ENCODE data around the gene GMDS. TPM values are rescaled to one million over a fixed set of nuclear protein-coding genes. Genes with fewer than 3 reads are reported as not detected.

GMDS gene
- total and polyA plus RNA-seq, 2 donors (not counting 3 experiments of a cell fraction or from before 2014, with no cell fraction given), result 9.8 to 23.5 TPM

- Histone ChIP-seq H3K4me2 (ENCODE audit: insufficient read depth, low read length) (no peak overlapping the region), H3K4me3 (replicated peaks in 1 of 3; ENCODE audit: insufficient read depth in 1 of 3, low read depth in 1 of 3, low read length in 3 of 3) (no peak overlapping the region), H3K79me2 (ENCODE audit: control insufficient read depth, insufficient read depth, low read length) (no peaks in the 10 kb centered on the region), H2AFZ (ENCODE audit: low read depth, low read length) (no peak overlapping the region), H3K36me3 (ENCODE audit: control insufficient read depth in 2 of 2, extremely low read depth in 1 of 2, insufficient read depth in 2 of 2, low read length in 2 of 2) (no peaks in the 10 kb centered on the region), H3K9me1 (replicated peaks; ENCODE audit: control insufficient read depth, extremely low read depth, insufficient read depth, low read length) (no peaks in the 10 kb centered on the region), H3K9ac (replicated peaks; ENCODE audit: extremely low read depth, insufficient read depth, low read length) (no peak overlapping the region), H3K27me3 (ENCODE audit: control insufficient read depth in 2 of 2, insufficient read depth in 2 of 2, low read length in 2 of 2) (no peaks in the 10 kb centered on the region), H3K27ac (ENCODE audit: insufficient read depth, low read depth, low read length) (no peak overlapping the region), H3K4me1 (ENCODE audit: control insufficient read depth, extremely low read depth, insufficient read depth, low read length) (peaks cover 2% of the 10 kb centered on the region), H3K9me3 (replicated peaks; ENCODE audit: control insufficient read depth, insufficient read depth, low read length) (no peaks in the 10 kb centered on the region), H4K20me1 (replicated peaks; ENCODE audit: control insufficient read depth, extremely low read depth, insufficient read depth, low read length) (no peaks in the 10 kb centered on the region)
- BruUV-seq (replicated peaks), result no TSS peak
- ChIA-PET CTCF (interaction anchor here (0.7 to 2.2 kb wide), 7 partner anchors 9 to 741 kb away, joined by 3 to 13 read pairs (median 6); no protein-coding TSS in a partner anchor), POLR2A (no interaction called here)
- dilution Hi-C loops (cut with MboI; ENCODE audit: extremely low pct_ligation_motif_present, low sequenced_read_pairs) (no loop called here), intact Hi-C loops (cut with micrococcal nuclease) (loop anchor here (5.0 kb wide), 1 partner anchor 209 kb away; no protein-coding TSS in a partner anchor)
- DNase-seq (ENCODE audit: low read depth, low spot score), result no peak
- TF ChIP-seq MYC (IDR thresholded peaks at IDR 0.05; ENCODE audit: low read depth, low read length) (no peak), POLR2AphosphoS5 (IDR thresholded peaks at IDR 0.05; ENCODE audit: insufficient read depth, low read depth, low read length) (no peak), JUN (IDR thresholded peaks at IDR 0.05; ENCODE audit: borderline replicate concordance, insufficient read depth, insufficient read length, low read depth) (no peak), EZH2 (IDR thresholded peaks at IDR 0.05; ENCODE audit: borderline replicate concordance, low read depth, low read length, severe bottlenecking) (no peak), CTCF (IDR thresholded peaks at IDR 0.05; ENCODE audit: extremely low read depth in 1 of 2, insufficient read depth in 1 of 2, low read depth in 1 of 2, low read length in 2 of 2) (no peak), POLR2A (IDR thresholded peaks at IDR 0.05; ENCODE audit: low read depth, low read length) (no peak), GATA2 (IDR thresholded peaks at IDR 0.05; ENCODE audit: insufficient read depth, insufficient read length, low read depth, low read length) (no peak), FOS (IDR thresholded peaks at IDR 0.05; ENCODE audit: borderline replicate concordance, insufficient read depth, low read length) (no peak), MAX (IDR thresholded peaks at IDR 0.05; ENCODE audit: insufficient read depth, insufficient read length) (no peak)
- no peak for FAIRE-seq
These were observed 351.8 kb downstream of the GMDS start for GRCh38 chr6:1893470-1894130.

All from endothelial cell of umbilical vein (primary cell).